ENCODE data around the gene ANAPC13.

The ANAPC13 gene

DNA sequence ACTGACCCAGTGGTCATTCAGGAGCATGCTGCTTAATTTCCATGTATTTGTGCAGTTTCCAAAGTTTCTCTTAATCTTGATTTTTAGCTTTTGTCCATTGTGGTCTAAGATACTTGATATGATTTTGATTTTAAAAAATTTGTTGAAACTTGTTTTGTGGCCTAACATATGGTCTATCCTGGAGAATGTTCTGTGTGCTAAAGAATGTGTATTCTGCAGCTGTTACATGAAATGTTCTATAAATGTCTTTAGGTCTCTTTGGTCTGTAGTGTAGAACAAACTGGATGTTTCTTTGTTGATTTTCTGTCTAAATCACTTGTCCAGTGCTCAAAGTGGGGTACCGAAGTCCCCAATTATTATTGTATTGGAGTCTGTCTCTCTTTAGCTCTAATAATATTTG is 17.5 kb upstream of the ANAPC13 start:
- TF ChIP-seq, protein P1, sequence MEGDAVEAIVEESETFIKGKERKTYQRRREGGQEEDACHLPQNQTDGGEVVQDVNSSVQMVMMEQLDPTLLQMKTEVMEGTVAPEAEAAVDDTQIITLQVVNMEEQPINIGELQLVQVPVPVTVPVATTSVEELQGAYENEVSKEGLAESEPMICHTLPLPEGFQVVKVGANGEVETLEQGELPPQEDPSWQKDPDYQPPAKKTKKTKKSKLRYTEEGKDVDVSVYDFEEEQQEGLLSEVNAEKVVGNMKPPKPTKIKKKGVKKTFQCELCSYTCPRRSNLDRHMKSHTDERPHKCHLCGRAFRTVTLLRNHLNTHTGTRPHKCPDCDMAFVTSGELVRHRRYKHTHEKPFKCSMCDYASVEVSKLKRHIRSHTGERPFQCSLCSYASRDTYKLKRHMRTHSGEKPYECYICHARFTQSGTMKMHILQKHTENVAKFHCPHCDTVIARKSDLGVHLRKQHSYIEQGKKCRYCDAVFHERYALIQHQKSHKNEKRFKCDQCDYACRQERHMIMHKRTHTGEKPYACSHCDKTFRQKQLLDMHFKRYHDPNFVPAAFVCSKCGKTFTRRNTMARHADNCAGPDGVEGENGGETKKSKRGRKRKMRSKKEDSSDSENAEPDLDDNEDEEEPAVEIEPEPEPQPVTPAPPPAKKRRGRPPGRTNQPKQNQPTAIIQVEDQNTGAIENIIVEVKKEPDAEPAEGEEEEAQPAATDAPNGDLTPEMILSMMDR (IDR thresholded peaks at IDR 0.05; ENCODE audit: borderline replicate concordance, insufficient read depth, low read depth, low read length) = no peak
- no peak overlapping the region for H3K4me3 ChIP-seq (ENCODE audit: low read depth, low read length)

DNA sequence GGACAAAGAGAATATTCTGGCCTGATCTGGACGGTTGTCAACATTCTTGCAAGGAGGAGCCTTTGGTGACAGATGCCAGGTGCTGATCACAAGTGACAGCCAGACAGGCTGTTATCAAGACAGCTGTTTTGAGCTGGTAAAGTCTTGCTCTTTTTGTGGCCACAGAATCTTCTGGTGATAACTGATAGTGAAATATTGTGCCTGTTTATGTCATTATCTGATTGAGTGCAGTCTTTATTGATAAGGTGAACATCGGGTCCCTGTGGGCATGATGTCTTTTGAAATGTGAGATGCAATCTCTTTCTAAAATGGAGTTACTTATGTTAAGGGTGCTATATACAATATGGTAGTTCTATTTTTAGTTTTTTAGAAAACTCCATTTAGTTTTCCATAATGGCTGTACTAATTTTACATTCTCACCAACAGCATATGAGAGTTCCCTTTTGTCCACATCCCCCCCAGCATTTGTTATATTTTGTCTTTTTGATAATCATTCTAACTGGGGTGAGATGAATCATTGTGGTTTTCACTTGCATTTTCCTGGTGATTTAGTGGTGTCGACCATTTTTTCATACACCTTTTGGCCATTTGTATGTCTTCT is 10.8 kb upstream of the ANAPC13 start:
- TF ChIP-seq, protein P1 (IDR thresholded peaks at IDR 0.05; ENCODE audit: borderline replicate concordance, insufficient read depth, low read depth, low read length) = no peak
- no peak overlapping the region for H3K4me3 ChIP-seq (ENCODE audit: low read depth, low read length)

DNA sequence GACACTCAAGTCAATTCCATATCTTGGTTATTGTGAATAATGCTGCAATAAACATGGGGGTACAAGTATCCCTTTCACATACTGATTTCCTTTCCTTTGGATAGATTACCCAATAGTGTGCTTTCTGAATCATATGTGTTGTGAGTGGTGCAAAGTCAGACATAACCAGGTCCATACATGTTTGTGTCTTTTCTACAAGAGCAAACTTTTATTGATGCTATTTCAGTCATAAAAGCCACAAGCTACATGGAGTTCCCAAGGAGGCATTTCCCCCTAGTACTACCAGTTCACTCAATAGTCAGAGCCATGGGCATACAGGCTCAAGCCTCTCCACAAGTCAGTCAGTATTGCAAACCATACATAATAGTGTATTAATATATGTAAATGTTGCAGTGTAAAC is 10.2 kb upstream of the ANAPC13 start:
- TF ChIP-seq, protein P1 (IDR thresholded peaks at IDR 0.05; ENCODE audit: borderline replicate concordance, insufficient read depth, low read depth, low read length) = no peak

DNA sequence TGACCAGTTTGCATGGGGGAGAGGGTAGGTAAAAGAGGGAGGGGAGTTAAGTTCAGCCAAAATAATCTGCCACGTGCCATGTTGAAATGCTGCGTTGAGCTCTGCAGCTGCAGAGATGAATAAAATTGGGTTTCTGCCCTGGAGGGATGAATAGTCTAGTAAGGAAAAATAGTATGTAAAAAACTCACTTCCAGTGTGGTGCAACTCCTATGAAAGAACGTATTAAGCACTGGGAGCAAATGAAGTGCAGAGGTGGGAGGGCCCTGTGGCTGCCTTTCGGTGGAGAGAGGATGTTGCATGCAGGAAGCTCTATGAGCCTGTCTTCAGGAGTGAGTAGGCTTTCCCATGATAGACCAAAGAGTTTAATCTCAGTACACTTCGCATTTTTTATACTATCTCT is 8.7 kb upstream of the ANAPC13 start:
- H3K4me3 ChIP-seq (ENCODE audit: low read depth, low read length) = no peak overlapping the region
- TF ChIP-seq, protein P1 (IDR thresholded peaks at IDR 0.05; ENCODE audit: borderline replicate concordance, insufficient read depth, low read depth, low read length) = no peak

More for the DNA sequence above, 10.2 kb upstream of the ANAPC13 start:
- H3K4me3 ChIP-seq (ENCODE audit: low read depth, low read length) = no peak overlapping the region

GRCh38 chr3:134487406-134487805 is 1.6 kb upstream of the ANAPC13 start:
- TF ChIP-seq, protein P1 (IDR thresholded peaks at IDR 0.05; ENCODE audit: borderline replicate concordance, insufficient read depth, low read depth, low read length) = no peak
- H3K4me3 ChIP-seq (ENCODE audit: low read depth, low read length) = peak overlapping the region; percentile 70

DNA sequence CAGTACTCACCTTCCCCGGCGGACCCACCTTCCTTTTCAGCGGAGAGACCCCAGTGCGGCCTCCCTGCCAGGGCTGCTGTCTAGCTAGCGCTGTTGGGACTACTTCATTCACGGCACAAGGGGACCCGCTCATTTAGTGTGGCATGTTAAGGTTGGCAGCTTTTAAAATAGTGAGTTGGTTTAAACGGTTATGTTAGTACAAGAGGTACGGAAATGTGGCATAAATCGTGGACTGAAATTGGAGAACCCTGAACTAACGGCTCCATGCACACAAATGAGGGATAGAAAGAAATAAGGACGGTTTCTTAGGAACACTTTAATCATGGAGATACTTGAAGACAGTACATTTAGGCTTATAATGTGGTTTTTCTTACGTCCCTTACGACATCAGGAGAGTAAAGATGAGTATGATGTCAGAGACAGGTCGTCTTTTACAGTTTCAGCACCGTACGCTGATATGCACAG is 824 bp upstream of the ANAPC13 start:
- TF ChIP-seq, protein P1 (IDR thresholded peaks at IDR 0.05; ENCODE audit: borderline replicate concordance, insufficient read depth, low read depth, low read length) = no peak
- H3K4me3 ChIP-seq (ENCODE audit: low read depth, low read length) = peak overlapping the region; percentile 70

- H3K4me3 ChIP-seq (ENCODE audit: low read depth, low read length) = peak overlapping the region; percentile 70
- TF ChIP-seq, protein P1 (IDR thresholded peaks at IDR 0.05; ENCODE audit: borderline replicate concordance, insufficient read depth, low read depth, low read length) = no peak
These were observed 589 bp downstream of the ANAPC13 start for GRCh38 chr3:134485075-134485717.
